Caco-2 (cell line): ENCODE results near the gene ST8SIA1. TPM values are rescaled to one million over a fixed set of nuclear protein-coding genes. Genes with fewer than 3 reads are reported as not detected.

Source experiments
- BruUV-seq: library from RNA; stranded (reverse); fragments of 400-500 nt; replicated peaks from 2 replicates; lab custom pipeline; 2021; lab: Mats Ljungman, UMichigan
- CTCF ChIA-PET: fragments of 300-600 bp; sonication (Branson Sonifier 250); formaldehyde crosslinking; loops from one replicate; lab custom pipeline; 2022; ENCODE audit warnings: antibody characterized with exemption; lab: Charles Lee
- POLR2A ChIA-PET: fragments of 300-600 bp; sonication (Branson Sonifier 250); formaldehyde crosslinking; loops from one replicate; lab custom pipeline; 2022; ENCODE audit warnings: antibody characterized with exemption; lab: Charles Lee
- DNase-seq, 2 experiments: peaks; one replicate each; pipeline versions ENCODE4 v3.0.0 to v3.0.0-alpha.2; 2020 to 2022
- H3K27me3 ChIP-seq: replicated peaks from 2 replicates; pipeline ENCODE4 v1.6.0; 2011; ENCODE audit warnings: low read length; ENCODE audit not compliant: control insufficient read depth, insufficient read depth
- H3K36me3 ChIP-seq: 2 replicates; pipeline ENCODE4 v1.5.1; 2011; ENCODE audit warnings: low read length; ENCODE audit not compliant: control insufficient read depth, insufficient read depth
- H3K4me1 ChIP-seq: fragments of 250-450 bp; sonication (Bioruptor Pico); 2 replicates; pipeline ENCODE4 v1.5.1; 2020; ENCODE audit warnings: mild to moderate bottlenecking
- H3K4me3 ChIP-seq: 2 replicates; pipeline ENCODE4 v1.5.1; 2011; ENCODE audit warnings: low read depth, mild to moderate bottlenecking, control low read depth, low read length
- H3K9me3 ChIP-seq: fragments of 250-450 bp; sonication (Bioruptor Pico); 2 replicates; pipeline ENCODE4 v1.5.1; 2020; ENCODE audit warnings: mild to moderate bottlenecking, moderate library complexity
- H3K27ac Mint-ChIP-seq: one replicate; pipeline ENCODE4 v1.8.0; 2022; ENCODE audit warnings: mixed read lengths; ENCODE audit not compliant: unreplicated experiment
- H3K27me3 Mint-ChIP-seq: one replicate; pipeline ENCODE4 v1.8.0; 2022; ENCODE audit warnings: mixed read lengths; ENCODE audit not compliant: insufficient read depth, unreplicated experiment
- H3K36me3 Mint-ChIP-seq: one replicate; pipeline ENCODE4 v1.8.0; 2022; ENCODE audit warnings: mild to moderate bottlenecking, mixed read lengths; ENCODE audit not compliant: insufficient read depth, unreplicated experiment
- H3K4me1 Mint-ChIP-seq: one replicate; pipeline ENCODE4 v1.8.0; 2022; ENCODE audit warnings: low read depth, mixed read lengths; ENCODE audit not compliant: unreplicated experiment
- H3K4me3 Mint-ChIP-seq: one replicate; pipeline ENCODE4 v1.8.0; 2022; ENCODE audit warnings: mild to moderate bottlenecking, moderate library complexity, mixed read lengths; ENCODE audit not compliant: unreplicated experiment
- H3K9me3 Mint-ChIP-seq: one replicate; pipeline ENCODE4 v1.8.0; 2022; ENCODE audit warnings: mixed read lengths; ENCODE audit not compliant: unreplicated experiment
- CTCF ChIP-seq, 2 experiments: fragments of 200-600 bp in 1 of 2; IDR thresholded peaks; 1 replicate in 1 of 2; 2 replicates in 1 of 2; pipeline versions ENCODE4 v1.5.1 to v1.8.0; 2011 to 2022; ENCODE audit warnings: antibody characterized with exemption in 1 of 2, control low read depth in 1 of 2, inconsistent platforms in 1 of 2, low read depth in 1 of 2, low read length in 1 of 2, mild to moderate bottlenecking in 1 of 2, moderate library complexity in 1 of 2; ENCODE audit not compliant: insufficient read depth in 1 of 2, severe bottlenecking in 1 of 2, unreplicated experiment in 1 of 2
- intact Hi-C: fragments of 100-400 bp; cut with micrococcal nuclease; formaldehyde crosslinking; loops from one replicate; pipeline ENCODE4 v1.10.0; 2022; ENCODE audit not compliant: unreplicated experiment
- total RNA-seq: library from RNA; stranded (reverse); gene quantifications from 2 replicates; pipeline ENCODE4 v1.2.3, GENCODE V29; 2022

Gene ST8SIA1
- total RNA-seq, 1 experiment from 2014 or later: not detected

GRCh38 chr12:22204391-22204790 lies 130.1 kb downstream of the ST8SIA1 start:
- Mint-ChIP-seq H3K9me3 (peaks cover 24% of the 10 kb centered on the region), H3K27ac (no peak overlapping the region), H3K4me1 (no peaks in the 10 kb centered on the region), H3K36me3 (no peaks in the 10 kb centered on the region), H3K4me3 (no peak overlapping the region), H3K27me3 (peaks cover 17% of the 10 kb centered on the region)
- no peak for TF ChIP-seq CTCF (IDR thresholded peaks at IDR 0.05; ENCODE audit: insufficient read depth in 1 of 2, low read depth in 1 of 2, low read length in 1 of 2, severe bottlenecking in 1 of 2, unreplicated experiment in 1 of 2)
- CTCF ChIA-PET: no interaction called here
- Histone ChIP-seq H3K27me3 (no peaks in the 10 kb centered on the region), H3K9me3 (no peaks in the 10 kb centered on the region; the same call in 1 of the 2 replicates), H3K4me1 (no peaks in the 10 kb centered on the region), H3K4me3 (no peak overlapping the region), H3K36me3 (no peaks in the 10 kb centered on the region)
- POLR2A ChIA-PET: no interaction called here
- BruUV-seq: no TSS peak
- no peak for DNase-seq
- intact Hi-C loops: no loop called here

GRCh38 chr12:22202847-22203246 lies 131.7 kb downstream of the ST8SIA1 start:
- Mint-ChIP-seq H3K9me3 (peaks cover 24% of the 10 kb centered on the region), H3K4me3 (no peak overlapping the region), H3K4me1 (no peaks in the 10 kb centered on the region), H3K27ac (no peak overlapping the region), H3K36me3 (no peaks in the 10 kb centered on the region), H3K27me3 (peaks cover 17% of the 10 kb centered on the region)
- ChIA-PET POLR2A (no interaction called here), CTCF (no interaction called here)
- Histone ChIP-seq H3K9me3 (no peaks in the 10 kb centered on the region; the same call in 1 of the 2 replicates), H3K4me1 (no peaks in the 10 kb centered on the region), H3K36me3 (no peaks in the 10 kb centered on the region), H3K4me3 (no peak overlapping the region), H3K27me3 (no peaks in the 10 kb centered on the region)
- intact Hi-C loops: no loop called here
- BruUV-seq: no TSS peak
- no peak for DNase-seq
- no peak for TF ChIP-seq CTCF (IDR thresholded peaks at IDR 0.05; ENCODE audit: insufficient read depth in 1 of 2, low read depth in 1 of 2, low read length in 1 of 2, severe bottlenecking in 1 of 2, unreplicated experiment in 1 of 2)

- CTCF ChIA-PET: no interaction called here
Measured at GRCh38 chr12:22201101-22201500, 133.4 kb downstream of the ST8SIA1 start.

More at GRCh38 chr12:22201101-22201500, 133.4 kb downstream of the ST8SIA1 start:
- H3K36me3 ChIP-seq: no peaks in the 10 kb centered on the region
- POLR2A ChIA-PET: no interaction called here
- no TSS peak for BruUV-seq
- no peak for TF ChIP-seq CTCF (IDR thresholded peaks at IDR 0.05; ENCODE audit: insufficient read depth in 1 of 2, low read depth in 1 of 2, low read length in 1 of 2, severe bottlenecking in 1 of 2, unreplicated experiment in 1 of 2)
- H3K27me3 ChIP-seq: 0 out of 2 replicates have a peak, but pooled peaks cover 2% of the 10 kb centered on the region
- H3K4me3 ChIP-seq: no peak overlapping the region
- H3K9me3 ChIP-seq: no peaks in the 10 kb centered on the region; the same call in 1 of the 2 replicates
- H3K27ac Mint-ChIP-seq: no peak overlapping the region
- no peak for DNase-seq
- H3K4me3 Mint-ChIP-seq: no peak overlapping the region
- H3K9me3 Mint-ChIP-seq: peaks cover 24% of the 10 kb centered on the region
- intact Hi-C loops: no loop called here
- H3K36me3 Mint-ChIP-seq: no peaks in the 10 kb centered on the region
- no peaks in the 10 kb centered on the region for H3K4me1 Mint-ChIP-seq
- H3K27me3 Mint-ChIP-seq: peaks cover 11% of the 10 kb centered on the region
- H3K4me1 ChIP-seq: no peaks in the 10 kb centered on the region
